Measurements from ENCODE around the gene KLHL11. TPM values are rescaled to one million over a fixed set of nuclear protein-coding genes. Genes with fewer than 3 reads are reported as not detected.

The KLHL11 gene
- total RNA-seq, 1 experiment from 2014 or later: 14.5 TPM

- no peaks in the 10 kb centered on the region for H3K9me3 ChIP-seq (ENCODE audit: insufficient read depth, low read depth)
- peaks cover 11% of the 10 kb centered on the region for H3K4me1 ChIP-seq (replicated peaks; ENCODE audit: insufficient read depth)
- POLR2A ChIA-PET (ENCODE audit: unreplicated experiment): interaction anchor here (0.6 kb wide), 1 partner anchor 83 kb away, joined by 7 read pairs; no protein-coding TSS in a partner anchor
- peak within 1 kb of the TSS; percentile 93 for H3K4me2 ChIP-seq
- CTCF ChIA-PET: interaction anchor here (0.6 kb wide), 2 partner anchors 21 to 84 kb away, joined by 4 to 6 read pairs; no protein-coding TSS in a partner anchor
- no peaks in the 10 kb centered on the region for H3K9me2 ChIP-seq (ENCODE audit: insufficient read depth)
- peak within 1 kb of the TSS; percentile 93; the same call in 1 of the 2 replicates for H3K4me3 ChIP-seq
- no peaks in the 10 kb centered on the region; the same call in 1 of the 2 replicates for H3F3A ChIP-seq (ENCODE audit: insufficient read depth, low read depth)
- peak within 1 kb of the TSS; percentile 96 for H2AFZ ChIP-seq
- DNase-seq: no peak
- 0 out of 2 replicates have a peak, but pooled peaks cover 8% of the 10 kb centered on the region for H3K79me2 ChIP-seq (ENCODE audit: low read depth)
- intact Hi-C loops (cut with micrococcal nuclease; ENCODE audit: unreplicated experiment): no loop called here
- no peak for TF ChIP-seq EZH2 (IDR thresholded peaks at IDR 0.05; ENCODE audit: low read depth)
- TF ChIP-seq, protein P1, sequence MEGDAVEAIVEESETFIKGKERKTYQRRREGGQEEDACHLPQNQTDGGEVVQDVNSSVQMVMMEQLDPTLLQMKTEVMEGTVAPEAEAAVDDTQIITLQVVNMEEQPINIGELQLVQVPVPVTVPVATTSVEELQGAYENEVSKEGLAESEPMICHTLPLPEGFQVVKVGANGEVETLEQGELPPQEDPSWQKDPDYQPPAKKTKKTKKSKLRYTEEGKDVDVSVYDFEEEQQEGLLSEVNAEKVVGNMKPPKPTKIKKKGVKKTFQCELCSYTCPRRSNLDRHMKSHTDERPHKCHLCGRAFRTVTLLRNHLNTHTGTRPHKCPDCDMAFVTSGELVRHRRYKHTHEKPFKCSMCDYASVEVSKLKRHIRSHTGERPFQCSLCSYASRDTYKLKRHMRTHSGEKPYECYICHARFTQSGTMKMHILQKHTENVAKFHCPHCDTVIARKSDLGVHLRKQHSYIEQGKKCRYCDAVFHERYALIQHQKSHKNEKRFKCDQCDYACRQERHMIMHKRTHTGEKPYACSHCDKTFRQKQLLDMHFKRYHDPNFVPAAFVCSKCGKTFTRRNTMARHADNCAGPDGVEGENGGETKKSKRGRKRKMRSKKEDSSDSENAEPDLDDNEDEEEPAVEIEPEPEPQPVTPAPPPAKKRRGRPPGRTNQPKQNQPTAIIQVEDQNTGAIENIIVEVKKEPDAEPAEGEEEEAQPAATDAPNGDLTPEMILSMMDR (conservative IDR thresholded peaks at IDR 0.05): no peak
- no peak within 1 kb of the TSS for H3K27ac ChIP-seq
- no peaks in the 10 kb centered on the region for H4K20me1 ChIP-seq (ENCODE audit: insufficient read depth)
- no peaks in the 10 kb centered on the region for H3K36me3 ChIP-seq (ENCODE audit: low read depth)
- no peaks in the 10 kb centered on the region for H3K27me3 ChIP-seq (ENCODE audit: insufficient read depth, low read depth)
- BruUV-seq (replicated peaks): no TSS peak
These were observed 27.3 kb downstream of the KLHL11 start, which contains the start of gene KLHL10 for GRCh38 chr17:41837761-41838538. KLHL10 (plus strand) TSS chr17:41837825; CDS start chr17:41837933, 108 bp downstream.

- Histone ChIP-seq H3K79me2 (ENCODE audit: low read depth) (0 out of 2 replicates have a peak, but pooled peaks cover 8% of the 10 kb centered on the region), H3K4me2 (peak overlapping the region; percentile 93), H3K27me3 (ENCODE audit: insufficient read depth, low read depth) (no peaks in the 10 kb centered on the region), H3F3A (ENCODE audit: insufficient read depth, low read depth) (no peaks in the 10 kb centered on the region), H3K4me1 (replicated peaks; ENCODE audit: insufficient read depth) (peaks cover 11% of the 10 kb centered on the region), H4K20me1 (ENCODE audit: insufficient read depth) (no peaks in the 10 kb centered on the region), H3K27ac (no peak overlapping the region), H3K9me2 (ENCODE audit: insufficient read depth) (no peaks in the 10 kb centered on the region), H3K36me3 (ENCODE audit: low read depth) (0 out of 2 replicates have a peak, but pooled peaks cover 3% of the 10 kb centered on the region), H3K9me3 (ENCODE audit: insufficient read depth, low read depth) (no peaks in the 10 kb centered on the region), H3K4me3 (peak overlapping the region; percentile 93), H2AFZ (peak overlapping the region; percentile 96)
- CTCF ChIA-PET: no interaction called here
- POLR2A ChIA-PET (ENCODE audit: unreplicated experiment): no interaction called here
- intact Hi-C loops (cut with micrococcal nuclease; ENCODE audit: unreplicated experiment): no loop called here
- no peak for DNase-seq
- no TSS peak for BruUV-seq (replicated peaks)
- no peak for TF ChIP-seq EZH2 (IDR thresholded peaks at IDR 0.05; ENCODE audit: low read depth)
- TF ChIP-seq, protein P1 (conservative IDR thresholded peaks at IDR 0.05): no peak
These were observed 28.6 kb downstream of the KLHL11 start for GRCh38 chr17:41836550-41837196.

GRCh38 chr17:41835800-41836549 is 29.2 kb downstream of the KLHL11 start, which contains the start of gene NT5C3B:
NT5C3B (minus strand) TSS chr17:41836232; CDS start chr17:41836193, 39 bp downstream.
- H3F3A ChIP-seq (ENCODE audit: insufficient read depth, low read depth): no peaks in the 10 kb centered on the region
- H3K9me3 ChIP-seq (ENCODE audit: insufficient read depth, low read depth): no peaks in the 10 kb centered on the region
- H3K9me2 ChIP-seq (ENCODE audit: insufficient read depth): no peaks in the 10 kb centered on the region
- H3K4me2 ChIP-seq: peak within 1 kb of the TSS; percentile 93
- no peak for TF ChIP-seq EZH2 (IDR thresholded peaks at IDR 0.05; ENCODE audit: low read depth)
- TF ChIP-seq, protein P1 (conservative IDR thresholded peaks at IDR 0.05): no peak
- ChIA-PET CTCF (no interaction called here), POLR2A (ENCODE audit: unreplicated experiment) (interaction anchor here (0.6 kb wide), 1 partner anchor 154 kb away, joined by 5 read pairs; no protein-coding TSS in a partner anchor)
- peak within 1 kb of the TSS; percentile 100 for H2AFZ ChIP-seq
- BruUV-seq (replicated peaks): no TSS peak
- H3K4me3 ChIP-seq: peak within 1 kb of the TSS; percentile 93
- DNase-seq: peak in 1 of 2 experiments; percentile 55
- H3K27me3 ChIP-seq (ENCODE audit: insufficient read depth, low read depth): no peaks in the 10 kb centered on the region
- H4K20me1 ChIP-seq (ENCODE audit: insufficient read depth): no peaks in the 10 kb centered on the region
- intact Hi-C loops (cut with micrococcal nuclease; ENCODE audit: unreplicated experiment): no loop called here
- no peak within 1 kb of the TSS for H3K27ac ChIP-seq
- 0 out of 2 replicates have a peak, but pooled peaks cover 8% of the 10 kb centered on the region for H3K79me2 ChIP-seq (ENCODE audit: low read depth)
- peaks cover 11% of the 10 kb centered on the region for H3K4me1 ChIP-seq (replicated peaks; ENCODE audit: insufficient read depth)
- H3K36me3 ChIP-seq (ENCODE audit: low read depth): 0 out of 2 replicates have a peak, but pooled peaks cover 8% of the 10 kb centered on the region

Data from PC-9 (cell line).